GM23338 (cell line): ENCODE results near the gene KCTD15. TPM values are rescaled to one million over a fixed set of nuclear protein-coding genes. Genes with fewer than 3 reads are reported as not detected.

Experiments
- ATAC-seq: fragments of 200-7000 bp; cut with Tn5 transposase; 3 replicates; pipeline ENCODE4 v1.9.1; 2020
- DNase-seq: peaks from one replicate; pipeline ENCODE4 v3.0.0-alpha.2; 2015; ENCODE audit warnings: low spot score
- H2AFZ ChIP-seq: fragments of 200-600 bp; sonication (generic); 2 replicates; pipeline ENCODE4 v1.8.0; 2016; ENCODE audit warnings: antibody characterized with exemption, mild to moderate bottlenecking, moderate library complexity
- H3F3A ChIP-seq: fragments of 200-600 bp; sonication (generic); replicated peaks from 2 replicates; pipeline ENCODE4 v1.8.0; 2017; ENCODE audit warnings: antibody characterized with exemption, mixed run types, low read depth
- H3K27ac ChIP-seq: fragments of 200-600 bp; sonication (generic); 2 replicates; pipeline ENCODE4 v1.6.1; 2016; ENCODE audit warnings: low read depth
- H3K27me3 ChIP-seq: fragments of 200-600 bp; sonication (generic); 2 replicates; pipeline ENCODE4 v1.8.0; 2016; ENCODE audit warnings: mild to moderate bottlenecking, mixed run types, moderate library complexity; ENCODE audit not compliant: insufficient read depth
- H3K36me3 ChIP-seq: fragments of 200-600 bp; sonication (generic); 2 replicates; pipeline ENCODE4 v1.8.0; 2016; ENCODE audit warnings: mild to moderate bottlenecking; ENCODE audit not compliant: insufficient read depth
- H3K4me1 ChIP-seq: fragments of 200-600 bp; sonication (generic); 2 replicates; pipeline ENCODE4 v1.8.0; 2016; ENCODE audit warnings: mild to moderate bottlenecking, moderate library complexity; ENCODE audit not compliant: insufficient read depth
- H3K4me2 ChIP-seq: fragments of 200-600 bp; sonication (generic); 2 replicates; pipeline ENCODE4 v1.7.1; 2017; ENCODE audit warnings: mixed run types
- H3K4me3 ChIP-seq: fragments of 200-600 bp; sonication (generic); 2 replicates; pipeline ENCODE4 v1.6.1; 2016; ENCODE audit warnings: mixed run types
- H3K79me2 ChIP-seq: fragments of 200-600 bp; sonication (generic); replicated peaks from 2 replicates; pipeline ENCODE4 v1.8.0; 2017; ENCODE audit warnings: mild to moderate bottlenecking; ENCODE audit not compliant: insufficient read depth
- H3K9me2 ChIP-seq: fragments of 200-600 bp; sonication (generic); 2 replicates; pipeline ENCODE4 v1.8.0; 2017; ENCODE audit not compliant: insufficient read depth
- H4K20me1 ChIP-seq: fragments of 200-600 bp; sonication (generic); replicated peaks from 2 replicates; pipeline ENCODE4 v1.8.0; 2017; ENCODE audit warnings: mild to moderate bottlenecking; ENCODE audit not compliant: insufficient read depth
- H3K27ac Mint-ChIP-seq: 2 replicates; pipeline ENCODE4 v1.8.0; 2020; ENCODE audit warnings: inconsistent platforms, mild to moderate bottlenecking, moderate library complexity, mixed read lengths
- H3K27me3 Mint-ChIP-seq: 3 replicates; pipeline ENCODE4 v1.8.0; 2022; ENCODE audit warnings: low read depth, mild to moderate bottlenecking, moderate library complexity, mixed read lengths, inconsistent platforms; ENCODE audit not compliant: insufficient read depth, poor library complexity
- H3K36me3 Mint-ChIP-seq: 3 replicates; pipeline ENCODE4 v1.8.0; 2021; ENCODE audit warnings: low read depth, mild to moderate bottlenecking, inconsistent platforms, moderate library complexity, mixed read lengths
- H3K4me1 Mint-ChIP-seq: 3 replicates; pipeline ENCODE4 v1.8.0; 2020; ENCODE audit warnings: mild to moderate bottlenecking, inconsistent platforms, mixed read lengths
- H3K4me3 Mint-ChIP-seq: 3 replicates; pipeline ENCODE4 v1.8.0; 2021; ENCODE audit warnings: moderate library complexity, mild to moderate bottlenecking, inconsistent platforms, mixed read lengths
- H3K9me3 Mint-ChIP-seq: 3 replicates; pipeline ENCODE4 v1.8.0; 2020; ENCODE audit warnings: moderate library complexity, mild to moderate bottlenecking, inconsistent platforms, mixed read lengths
- CREB1 ChIP-seq: fragments of 250-450 bp; sonication (Bioruptor Pico); IDR thresholded peaks from 2 replicates; pipeline ENCODE4 v1.5.0; 2020; ENCODE audit warnings: low read depth, mild to moderate bottlenecking, moderate library complexity
- EZH2 ChIP-seq: fragments of 200-600 bp; sonication (generic); IDR thresholded peaks from one replicate; pipeline ENCODE4 v1.8.0; 2017; ENCODE audit warnings: antibody characterized with exemption, mild to moderate bottlenecking, low read depth; ENCODE audit not compliant: unreplicated experiment
- EZH2phosphoT487 ChIP-seq: fragments of 200-600 bp; sonication (generic); IDR thresholded peaks from one replicate; pipeline ENCODE4 v1.8.1; 2018; ENCODE audit warnings: antibody characterized with exemption; ENCODE audit not compliant: unreplicated experiment
- JUNB ChIP-seq: IDR thresholded peaks from one replicate; pipeline ENCODE4 v1.6.1; 2016; ENCODE audit warnings: antibody characterized with exemption; ENCODE audit not compliant: unreplicated experiment
- NANOG ChIP-seq: IDR thresholded peaks from 2 replicates; pipeline ENCODE4 v1.6.1; 2016; ENCODE audit warnings: antibody characterized with exemption, borderline replicate concordance
- POLR2AphosphoS5 ChIP-seq: IDR thresholded peaks from 2 replicates; pipeline ENCODE4 v1.6.1; 2016; ENCODE audit warnings: antibody characterized with exemption, low read depth
- STAT1 ChIP-seq: IDR thresholded peaks from one replicate; pipeline ENCODE4 v1.6.1; 2016; ENCODE audit warnings: antibody characterized with exemption; ENCODE audit not compliant: unreplicated experiment
- ZNF114 ChIP-seq: fragments of 250-450 bp; sonication (Bioruptor Pico); IDR thresholded peaks from 2 replicates; pipeline ENCODE4 v1.5.0; 2020; ENCODE audit warnings: mild to moderate bottlenecking, moderate library complexity
- ZNF331 ChIP-seq: fragments of 250-450 bp; sonication (Bioruptor Pico); IDR thresholded peaks from 2 replicates; pipeline ENCODE4 v1.5.0; 2020; ENCODE audit warnings: low read depth, mild to moderate bottlenecking, moderate library complexity
- polyA plus RNA-seq: library from polyadenylated mRNA; unstranded; fragments of >200 nt; fragmentation: Nextera tagmentation; extraction: Ambion mirVana; gene quantifications from 2 replicates; pipeline ENCODE4 v1.2.1, GENCODE V29; 2016
- total RNA-seq: library from RNA; depleted of rRNA; stranded (reverse); fragments of >200 nt; shearing (Covaris generic); gene quantifications from 2 replicates; pipeline ENCODE4 v1.2.3, GENCODE V29; 2014
- TF ChIP-seq, protein P1 (sequence below), 2 experiments: fragments of 200-600 bp in 1 of 2; sonication (generic) in 1 of 2; conservative IDR thresholded peaks; 2 replicates each; pipeline versions ENCODE4 v1.5.1 to v1.6.1; 2016 to 2017; ENCODE audit warnings: antibody characterized with exemption in 2 of 2, low read depth in 2 of 2, mild to moderate bottlenecking in 2 of 2, moderate library complexity in 1 of 2
- TF ChIP-seq, protein P2 (sequence below): IDR thresholded peaks from 2 replicates; pipeline ENCODE4 v1.6.1; 2016; ENCODE audit warnings: antibody characterized with exemption
- TF ChIP-seq, protein P3 (sequence below): fragments of 250-450 bp; sonication (Bioruptor Pico); IDR thresholded peaks from 2 replicates; pipeline ENCODE4 v1.5.0; 2020; ENCODE audit warnings: mild to moderate bottlenecking, moderate library complexity
- TF ChIP-seq, protein P4 (sequence below): IDR thresholded peaks from one replicate; pipeline ENCODE4 v1.6.1; 2018; ENCODE audit warnings: antibody characterized with exemption; ENCODE audit not compliant: unreplicated experiment

The KCTD15 gene
- total and polyA plus RNA-seq, 2 experiments from 2014 or later: 5.1 to 60.1 TPM

DNA sequence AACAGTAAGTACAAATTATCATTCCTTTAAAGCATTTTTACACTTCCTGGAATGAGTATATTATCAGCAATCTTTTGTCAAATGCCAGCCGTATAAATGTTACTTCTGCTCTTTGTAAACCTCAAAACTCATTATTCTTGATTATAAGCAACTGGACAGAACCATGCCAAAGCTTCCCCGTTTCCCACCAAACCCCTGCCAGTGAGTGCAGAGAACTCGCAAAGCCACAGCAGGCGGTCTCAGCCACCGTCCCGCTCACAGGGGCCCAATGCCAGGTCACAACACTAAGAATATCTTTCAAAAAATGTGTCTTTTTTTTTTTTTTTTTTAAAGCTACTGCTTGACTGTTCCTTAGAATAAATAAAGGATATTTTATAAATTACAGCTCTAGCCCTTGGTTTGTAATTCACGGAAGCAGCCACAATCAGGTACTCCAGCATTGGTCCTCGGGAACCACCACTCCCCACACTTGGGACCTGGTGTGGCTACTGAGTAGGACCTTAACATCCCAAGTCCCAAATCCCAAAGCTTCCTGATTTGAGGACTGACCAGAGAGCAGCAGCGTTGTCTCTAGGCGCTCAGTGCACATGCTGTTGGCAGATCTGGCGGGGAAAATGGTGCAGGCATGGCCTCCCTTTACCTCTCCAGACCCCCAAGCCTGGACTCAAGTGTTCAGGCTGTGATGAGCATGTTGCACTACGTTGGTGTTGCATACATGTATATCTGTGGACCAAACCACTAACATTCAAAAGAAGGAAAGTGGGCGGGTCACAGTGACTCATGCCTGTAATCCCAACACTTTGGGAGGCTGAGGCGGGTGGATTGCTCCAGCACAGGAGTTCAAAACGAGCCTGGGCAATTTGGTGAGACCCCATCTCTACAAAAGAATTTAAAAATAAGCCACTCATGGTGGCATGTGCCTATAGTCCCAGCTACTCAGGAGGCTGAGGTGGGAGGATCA lies 19.0 kb downstream of the KCTD15 start:
- no peaks in the 10 kb centered on the region for H3K9me3 Mint-ChIP-seq
- no peak for ATAC-seq
- no peaks in the 10 kb centered on the region for H3K36me3 ChIP-seq
- peaks cover 7% of the 10 kb centered on the region for H3K4me1 ChIP-seq
- peaks cover 12% of the 10 kb centered on the region for H3K27me3 Mint-ChIP-seq
- no peak for DNase-seq
- no peak overlapping the region for H3K27ac ChIP-seq
- no peaks in the 10 kb centered on the region; the same call in 1 of the 2 replicates for H4K20me1 ChIP-seq
- H3K36me3 Mint-ChIP-seq: peaks cover 22% of the 10 kb centered on the region; the same call in 2 of the 3 replicates
- TF ChIP-seq, protein P1, sequence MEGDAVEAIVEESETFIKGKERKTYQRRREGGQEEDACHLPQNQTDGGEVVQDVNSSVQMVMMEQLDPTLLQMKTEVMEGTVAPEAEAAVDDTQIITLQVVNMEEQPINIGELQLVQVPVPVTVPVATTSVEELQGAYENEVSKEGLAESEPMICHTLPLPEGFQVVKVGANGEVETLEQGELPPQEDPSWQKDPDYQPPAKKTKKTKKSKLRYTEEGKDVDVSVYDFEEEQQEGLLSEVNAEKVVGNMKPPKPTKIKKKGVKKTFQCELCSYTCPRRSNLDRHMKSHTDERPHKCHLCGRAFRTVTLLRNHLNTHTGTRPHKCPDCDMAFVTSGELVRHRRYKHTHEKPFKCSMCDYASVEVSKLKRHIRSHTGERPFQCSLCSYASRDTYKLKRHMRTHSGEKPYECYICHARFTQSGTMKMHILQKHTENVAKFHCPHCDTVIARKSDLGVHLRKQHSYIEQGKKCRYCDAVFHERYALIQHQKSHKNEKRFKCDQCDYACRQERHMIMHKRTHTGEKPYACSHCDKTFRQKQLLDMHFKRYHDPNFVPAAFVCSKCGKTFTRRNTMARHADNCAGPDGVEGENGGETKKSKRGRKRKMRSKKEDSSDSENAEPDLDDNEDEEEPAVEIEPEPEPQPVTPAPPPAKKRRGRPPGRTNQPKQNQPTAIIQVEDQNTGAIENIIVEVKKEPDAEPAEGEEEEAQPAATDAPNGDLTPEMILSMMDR (conservative IDR thresholded peaks at IDR 0.05; ENCODE audit: low read depth in 2 of 2): no peak
- TF ChIP-seq EZH2 (no peak), ZNF114 (no peak), STAT1 (no peak), JUNB (no peak), NANOG (no peak), ZNF331 (CRISPR knock-in tag) (no peak), CREB1 (CRISPR knock-in tag) (no peak), POLR2AphosphoS5 (no peak), EZH2phosphoT487 (no peak)
- TF ChIP-seq, protein P2, sequence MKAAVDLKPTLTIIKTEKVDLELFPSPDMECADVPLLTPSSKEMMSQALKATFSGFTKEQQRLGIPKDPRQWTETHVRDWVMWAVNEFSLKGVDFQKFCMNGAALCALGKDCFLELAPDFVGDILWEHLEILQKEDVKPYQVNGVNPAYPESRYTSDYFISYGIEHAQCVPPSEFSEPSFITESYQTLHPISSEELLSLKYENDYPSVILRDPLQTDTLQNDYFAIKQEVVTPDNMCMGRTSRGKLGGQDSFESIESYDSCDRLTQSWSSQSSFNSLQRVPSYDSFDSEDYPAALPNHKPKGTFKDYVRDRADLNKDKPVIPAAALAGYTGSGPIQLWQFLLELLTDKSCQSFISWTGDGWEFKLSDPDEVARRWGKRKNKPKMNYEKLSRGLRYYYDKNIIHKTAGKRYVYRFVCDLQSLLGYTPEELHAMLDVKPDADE: no peak
- TF ChIP-seq, protein P3, sequence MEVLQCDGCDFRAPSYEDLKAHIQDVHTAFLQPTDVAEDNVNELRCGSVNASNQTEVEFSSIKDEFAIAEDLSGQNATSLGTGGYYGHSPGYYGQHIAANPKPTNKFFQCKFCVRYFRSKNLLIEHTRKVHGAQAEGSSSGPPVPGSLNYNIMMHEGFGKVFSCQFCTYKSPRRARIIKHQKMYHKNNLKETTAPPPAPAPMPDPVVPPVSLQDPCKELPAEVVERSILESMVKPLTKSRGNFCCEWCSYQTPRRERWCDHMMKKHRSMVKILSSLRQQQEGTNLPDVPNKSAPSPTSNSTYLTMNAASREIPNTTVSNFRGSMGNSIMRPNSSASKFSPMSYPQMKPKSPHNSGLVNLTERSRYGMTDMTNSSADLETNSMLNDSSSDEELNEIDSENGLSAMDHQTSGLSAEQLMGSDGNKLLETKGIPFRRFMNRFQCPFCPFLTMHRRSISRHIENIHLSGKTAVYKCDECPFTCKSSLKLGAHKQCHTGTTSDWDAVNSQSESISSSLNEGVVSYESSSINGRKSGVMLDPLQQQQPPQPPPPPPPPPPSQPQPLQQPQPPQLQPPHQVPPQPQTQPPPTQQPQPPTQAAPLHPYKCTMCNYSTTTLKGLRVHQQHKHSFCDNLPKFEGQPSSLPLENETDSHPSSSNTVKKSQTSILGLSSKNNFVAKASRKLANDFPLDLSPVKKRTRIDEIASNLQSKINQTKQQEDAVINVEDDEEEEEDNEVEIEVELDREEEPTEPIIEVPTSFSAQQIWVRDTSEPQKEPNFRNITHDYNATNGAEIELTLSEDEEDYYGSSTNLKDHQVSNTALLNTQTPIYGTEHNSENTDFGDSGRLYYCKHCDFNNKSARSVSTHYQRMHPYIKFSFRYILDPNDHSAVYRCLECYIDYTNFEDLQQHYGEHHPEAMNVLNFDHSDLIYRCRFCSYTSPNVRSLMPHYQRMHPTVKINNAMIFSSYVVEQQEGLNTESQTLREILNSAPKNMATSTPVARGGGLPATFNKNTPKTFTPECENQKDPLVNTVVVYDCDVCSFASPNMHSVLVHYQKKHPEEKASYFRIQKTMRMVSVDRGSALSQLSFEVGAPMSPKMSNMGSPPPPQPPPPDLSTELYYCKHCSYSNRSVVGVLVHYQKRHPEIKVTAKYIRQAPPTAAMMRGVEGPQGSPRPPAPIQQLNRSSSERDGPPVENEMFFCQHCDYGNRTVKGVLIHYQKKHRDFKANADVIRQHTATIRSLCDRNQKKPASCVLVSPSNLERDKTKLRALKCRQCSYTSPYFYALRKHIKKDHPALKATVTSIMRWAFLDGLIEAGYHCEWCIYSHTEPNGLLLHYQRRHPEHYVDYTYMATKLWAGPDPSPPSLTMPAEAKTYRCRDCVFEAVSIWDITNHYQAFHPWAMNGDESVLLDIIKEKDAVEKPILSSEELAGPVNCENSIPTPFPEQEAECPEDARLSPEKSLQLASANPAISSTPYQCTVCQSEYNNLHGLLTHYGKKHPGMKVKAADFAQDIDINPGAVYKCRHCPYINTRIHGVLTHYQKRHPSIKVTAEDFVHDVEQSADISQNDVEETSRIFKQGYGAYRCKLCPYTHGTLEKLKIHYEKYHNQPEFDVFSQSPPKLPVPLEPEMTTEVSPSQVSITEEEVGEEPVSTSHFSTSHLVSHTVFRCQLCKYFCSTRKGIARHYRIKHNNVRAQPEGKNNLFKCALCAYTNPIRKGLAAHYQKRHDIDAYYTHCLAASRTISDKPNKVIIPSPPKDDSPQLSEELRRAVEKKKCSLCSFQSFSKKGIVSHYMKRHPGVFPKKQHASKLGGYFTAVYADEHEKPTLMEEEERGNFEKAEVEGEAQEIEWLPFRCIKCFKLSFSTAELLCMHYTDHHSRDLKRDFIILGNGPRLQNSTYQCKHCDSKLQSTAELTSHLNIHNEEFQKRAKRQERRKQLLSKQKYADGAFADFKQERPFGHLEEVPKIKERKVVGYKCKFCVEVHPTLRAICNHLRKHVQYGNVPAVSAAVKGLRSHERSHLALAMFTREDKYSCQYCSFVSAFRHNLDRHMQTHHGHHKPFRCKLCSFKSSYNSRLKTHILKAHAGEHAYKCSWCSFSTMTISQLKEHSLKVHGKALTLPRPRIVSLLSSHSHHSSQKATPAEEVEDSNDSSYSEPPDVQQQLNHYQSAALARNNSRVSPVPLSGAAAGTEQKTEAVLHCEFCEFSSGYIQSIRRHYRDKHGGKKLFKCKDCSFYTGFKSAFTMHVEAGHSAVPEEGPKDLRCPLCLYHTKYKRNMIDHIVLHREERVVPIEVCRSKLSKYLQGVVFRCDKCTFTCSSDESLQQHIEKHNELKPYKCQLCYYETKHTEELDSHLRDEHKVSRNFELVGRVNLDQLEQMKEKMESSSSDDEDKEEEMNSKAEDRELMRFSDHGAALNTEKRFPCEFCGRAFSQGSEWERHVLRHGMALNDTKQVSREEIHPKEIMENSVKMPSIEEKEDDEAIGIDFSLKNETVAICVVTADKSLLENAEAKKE: no peak
- TF ChIP-seq, protein P4, sequence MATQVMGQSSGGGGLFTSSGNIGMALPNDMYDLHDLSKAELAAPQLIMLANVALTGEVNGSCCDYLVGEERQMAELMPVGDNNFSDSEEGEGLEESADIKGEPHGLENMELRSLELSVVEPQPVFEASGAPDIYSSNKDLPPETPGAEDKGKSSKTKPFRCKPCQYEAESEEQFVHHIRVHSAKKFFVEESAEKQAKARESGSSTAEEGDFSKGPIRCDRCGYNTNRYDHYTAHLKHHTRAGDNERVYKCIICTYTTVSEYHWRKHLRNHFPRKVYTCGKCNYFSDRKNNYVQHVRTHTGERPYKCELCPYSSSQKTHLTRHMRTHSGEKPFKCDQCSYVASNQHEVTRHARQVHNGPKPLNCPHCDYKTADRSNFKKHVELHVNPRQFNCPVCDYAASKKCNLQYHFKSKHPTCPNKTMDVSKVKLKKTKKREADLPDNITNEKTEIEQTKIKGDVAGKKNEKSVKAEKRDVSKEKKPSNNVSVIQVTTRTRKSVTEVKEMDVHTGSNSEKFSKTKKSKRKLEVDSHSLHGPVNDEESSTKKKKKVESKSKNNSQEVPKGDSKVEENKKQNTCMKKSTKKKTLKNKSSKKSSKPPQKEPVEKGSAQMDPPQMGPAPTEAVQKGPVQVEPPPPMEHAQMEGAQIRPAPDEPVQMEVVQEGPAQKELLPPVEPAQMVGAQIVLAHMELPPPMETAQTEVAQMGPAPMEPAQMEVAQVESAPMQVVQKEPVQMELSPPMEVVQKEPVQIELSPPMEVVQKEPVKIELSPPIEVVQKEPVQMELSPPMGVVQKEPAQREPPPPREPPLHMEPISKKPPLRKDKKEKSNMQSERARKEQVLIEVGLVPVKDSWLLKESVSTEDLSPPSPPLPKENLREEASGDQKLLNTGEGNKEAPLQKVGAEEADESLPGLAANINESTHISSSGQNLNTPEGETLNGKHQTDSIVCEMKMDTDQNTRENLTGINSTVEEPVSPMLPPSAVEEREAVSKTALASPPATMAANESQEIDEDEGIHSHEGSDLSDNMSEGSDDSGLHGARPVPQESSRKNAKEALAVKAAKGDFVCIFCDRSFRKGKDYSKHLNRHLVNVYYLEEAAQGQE: no peak
- H3K9me2 ChIP-seq: no peaks in the 10 kb centered on the region
- no peaks in the 10 kb centered on the region for H3F3A ChIP-seq
- no peak overlapping the region for H3K4me2 ChIP-seq
- H3K27ac Mint-ChIP-seq: no peak overlapping the region
- H2AFZ ChIP-seq: no peak overlapping the region
- H3K4me3 Mint-ChIP-seq: no peak overlapping the region
- H3K4me1 Mint-ChIP-seq: peaks cover 11% of the 10 kb centered on the region
- H3K79me2 ChIP-seq: no peaks in the 10 kb centered on the region
- H3K4me3 ChIP-seq: no peak overlapping the region
- H3K27me3 ChIP-seq: 0 out of 2 replicates have a peak, but pooled peaks cover 3% of the 10 kb centered on the region
